A549 (cell line): ENCODE data around the gene COX11. TPM values are rescaled to one million over a fixed set of nuclear protein-coding genes. Genes with fewer than 3 reads are reported as not detected.

ENCODE experiments used
- ATAC-seq, 2 experiments: fragments of 200-7000 bp in 1 of 2; fragments of >200 bp in 1 of 2; cut with Nextera tagmentation in 1 of 2; cut with Tn5 transposase in 1 of 2; 3 replicates each; pipeline versions ENCODE4 v1.8.0 to v1.9.1; 2018 to 2020; ENCODE audit warnings: mild to moderate bottlenecking in 1 of 2, moderate library complexity in 1 of 2
- CTCF ChIA-PET: fragments of 300-600 bp; sonication (Branson Sonifier 250); formaldehyde crosslinking; extraction: SDS; loops from one replicate; lab custom pipeline; 2021; ENCODE audit warnings: antibody characterized with exemption, inconsistent platforms; lab: Yijun Ruan, JAX
- POLR2A ChIA-PET: fragments of 350-600 bp; formaldehyde crosslinking; extraction: SDS; loops from one replicate; lab custom pipeline; 2021; ENCODE audit warnings: antibody characterized with exemption, inconsistent platforms; lab: Yijun Ruan, JAX
- DNase-seq, 2 experiments: peaks; one replicate each; pipeline versions ENCODE4 v3.0.0 to v3.0.0-alpha.2; 2011 to 2016; ENCODE audit warnings: low read depth in 1 of 2, low spot score in 1 of 2
- FAIRE-seq: peaks from 2 replicates; lab custom pipeline; 2011; peaks lifted over from hg19 to GRCh38; lab: Jason Lieb, UNC
- H3K27ac ChIP-seq, 2 experiments: fragments of >200 bp; sonication (Bioruptor Twin); formaldehyde crosslinking; 3 replicates each; pipeline ENCODE4 v1.5.1; 2016 to 2017
- H3K4me1 ChIP-seq: fragments of >200 bp; sonication (Bioruptor Twin); formaldehyde crosslinking; 3 replicates; pipeline ENCODE4 v1.6.1; 2016
- H3K4me2 ChIP-seq: fragments of >200 bp; sonication (Bioruptor Twin); formaldehyde crosslinking; 3 replicates; pipeline ENCODE4 v1.6.1; 2016
- H3K4me3 ChIP-seq: fragments of >200 bp; sonication (Bioruptor Twin); formaldehyde crosslinking; 3 replicates; pipeline ENCODE4 v1.5.1; 2016
- H3K9me3 ChIP-seq: fragments of >200 bp; sonication (Bioruptor Twin); formaldehyde crosslinking; 3 replicates; pipeline ENCODE4 v1.6.1; 2016
- ATOH8 ChIP-seq: fragments of 250-450 bp; sonication (Bioruptor Pico); IDR thresholded peaks from 2 replicates; pipeline ENCODE4 v1.5.0; 2020; ENCODE audit warnings: low read depth, mild to moderate bottlenecking, moderate library complexity
- BCL3 ChIP-seq: fragments of >200 bp; sonication (Bioruptor Twin); formaldehyde crosslinking; IDR thresholded peaks from 3 replicates; pipeline ENCODE4 v1.6.1; 2016
- CBX8 ChIP-seq: fragments of 200-600 bp; sonication (generic); IDR thresholded peaks from 2 replicates; pipeline ENCODE4 v1.6.1; 2016
- CHD2 ChIP-seq: fragments of 150-350 bp; IDR thresholded peaks from 2 replicates; pipeline ENCODE4 v1.6.1; 2014; ENCODE audit warnings: low read length; ENCODE audit not compliant: partially characterized antibody
- E2F6 ChIP-seq: IDR thresholded peaks from 2 replicates; pipeline ENCODE4 v1.6.1; 2012; ENCODE audit warnings: low read depth, borderline replicate concordance
- FOSB ChIP-seq: fragments of 250-450 bp; sonication (Bioruptor Pico); IDR thresholded peaks from 2 replicates; pipeline ENCODE4 v1.5.0; 2020; ENCODE audit warnings: mild to moderate bottlenecking, moderate library complexity
- FOSL2 ChIP-seq, 2 experiments: fragments of 450-650 bp in 1 of 2; fragments of >200 bp in 1 of 2; sonication (Bioruptor Twin) in 1 of 2; formaldehyde crosslinking; IDR thresholded peaks; 2 replicates each; pipeline versions ENCODE4 v1.5.0 to v1.6.1; 2016 to 2020; ENCODE audit warnings: mild to moderate bottlenecking in 1 of 2, moderate library complexity in 1 of 2
- FOXS1 ChIP-seq: fragments of 250-450 bp; sonication (Bioruptor Pico); IDR thresholded peaks from 2 replicates; pipeline ENCODE4 v1.5.0; 2020; ENCODE audit warnings: mild to moderate bottlenecking, moderate library complexity
- GATA3 ChIP-seq: IDR thresholded peaks from 2 replicates; pipeline ENCODE4 v1.6.1; 2012; ENCODE audit warnings: borderline replicate concordance
- JUN ChIP-seq, 2 experiments: fragments of >200 bp; sonication (Bioruptor Twin); formaldehyde crosslinking; IDR thresholded peaks; 2 replicates in 1 of 2; 3 replicates in 1 of 2; pipeline ENCODE4 v1.6.1; 2016 to 2017
- KDM1A ChIP-seq: fragments of 200-600 bp; sonication (generic); IDR thresholded peaks from 2 replicates; pipeline ENCODE4 v1.6.1; 2016; ENCODE audit warnings: low read depth, mild to moderate bottlenecking
- MAX ChIP-seq: IDR thresholded peaks from 2 replicates; pipeline ENCODE4 v1.6.1; 2012
- RNF2 ChIP-seq: fragments of 200-600 bp; sonication (generic); IDR thresholded peaks from 2 replicates; pipeline ENCODE4 v1.6.1; 2016; ENCODE audit warnings: low read depth, mild to moderate bottlenecking, antibody characterized with exemption, moderate library complexity, borderline replicate concordance
- SMC3 ChIP-seq: fragments of >200 bp; sonication (Bioruptor Twin); formaldehyde crosslinking; IDR thresholded peaks from 3 replicates; pipeline ENCODE4 v1.6.1; 2018; ENCODE audit warnings: inconsistent platforms
- SREBF2 ChIP-seq: fragments of 450-650 bp; IDR thresholded peaks from 2 replicates; pipeline ENCODE4 v1.6.1; 2014; ENCODE audit warnings: mild to moderate bottlenecking, moderate library complexity
- ZNF302 ChIP-seq: fragments of 250-450 bp; sonication (Bioruptor Pico); IDR thresholded peaks from 2 replicates; pipeline ENCODE4 v1.9.0; 2021; ENCODE audit warnings: inconsistent platforms, mild to moderate bottlenecking, moderate library complexity
- WGBS: methylation state at CpG from one replicate; pipeline ENCODE4 v1.1.6; 2017; ENCODE audit errors: missing lambda C conversion rate; 5-methylcytosine and 5-hydroxymethylcytosine counted together
- polyA plus RNA-seq, 4 experiments: library from polyadenylated mRNA; depleted of rRNA in 3 of 4; stranded (reverse); fragments of >200 nt; fragmentation: RNase III in 1 of 4; extraction: RNeasy Plus Mini Kit Qiagen cat#74134 plus additional on column Dnase treatment in 1 of 4; gene quantifications; 2 replicates in 3 of 4; 3 replicates in 1 of 4; pipeline ENCODE4 v1.2.3, GENCODE V29; 2011 to 2017
- TF ChIP-seq, protein P1 (sequence below): IDR thresholded peaks from 2 replicates; pipeline ENCODE4 v1.6.1; 2012
- TF ChIP-seq, protein P2 (sequence below): fragments of 150-350 bp; IDR thresholded peaks from 2 replicates; pipeline ENCODE4 v1.6.1; 2014; ENCODE audit warnings: low read depth, mild to moderate bottlenecking, low read length
- TF ChIP-seq, protein P3 (sequence below): fragments of 200-600 bp; sonication (generic); IDR thresholded peaks from 2 replicates; pipeline ENCODE4 v1.6.1; 2016; ENCODE audit warnings: antibody characterized with exemption, mild to moderate bottlenecking, moderate library complexity

COX11 gene
- polyA plus RNA-seq, 2 of the 4 experiments (the other 2 are of a cell fraction), result 95.4 to 121 TPM

DNA sequence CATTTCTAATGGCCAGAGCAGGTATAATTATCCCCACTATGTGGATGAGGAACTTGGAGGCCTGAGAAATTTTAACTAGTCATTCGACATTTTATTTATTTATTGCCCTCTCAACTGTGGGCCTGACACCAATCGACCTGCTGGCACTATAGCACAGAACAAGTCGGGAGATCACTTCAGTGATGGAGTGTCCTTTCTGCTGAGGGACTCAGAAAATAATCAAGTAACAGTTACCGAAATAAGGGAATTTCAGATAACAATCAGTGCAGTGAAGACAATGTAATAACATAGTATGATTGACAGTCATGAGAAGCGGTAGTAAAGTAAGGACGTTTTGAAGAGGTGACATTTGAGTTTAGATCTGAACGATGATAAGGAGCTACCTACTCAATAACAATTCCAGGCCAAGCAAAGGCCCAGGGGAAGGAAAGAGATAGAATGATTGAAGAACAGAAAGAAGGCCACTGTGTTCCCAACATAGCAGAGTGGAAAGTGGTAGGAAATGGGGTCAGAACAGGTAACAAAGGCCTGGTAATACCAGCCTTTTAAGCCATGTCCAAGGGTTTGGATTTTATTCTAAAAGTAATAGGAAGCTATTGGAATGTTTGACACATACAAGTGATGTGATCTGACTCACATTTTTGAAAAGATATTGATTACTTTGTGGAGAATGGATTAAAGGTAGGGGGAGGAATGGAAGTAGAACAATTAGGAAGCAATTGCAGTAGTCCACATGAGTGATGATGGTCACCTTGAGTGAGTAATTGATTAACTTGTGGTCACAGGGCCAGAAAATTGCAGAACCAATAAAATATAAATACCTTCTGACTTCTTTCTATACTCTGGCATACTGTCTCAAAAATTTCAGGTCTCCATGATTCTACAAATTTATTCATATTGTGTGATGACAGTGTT is 1.5 kb upstream of the COX11 start:
- H3K9me3 ChIP-seq, result no peaks in the 10 kb centered on the region
- peak overlapping the region; percentile 76 for H3K4me3 ChIP-seq
- CTCF ChIA-PET, result interaction anchor here (0.6 to 1.4 kb wide), 5 partner anchors 10 to 387 kb away, joined by 3 to 4 read pairs (median 3); no protein-coding TSS in a partner anchor
- DNase-seq, result no peak
- no peak for TF ChIP-seq SREBF2
- no peak for TF ChIP-seq GATA3
- no peak for TF ChIP-seq FOXS1 (CRISPR knock-in tag)
- no peak for TF ChIP-seq JUN (IDR thresholded peaks at IDR 0.05)
- TF ChIP-seq E2F6, result no peak
- TF ChIP-seq FOSB (CRISPR knock-in tag), result no peak
- TF ChIP-seq, all 56 proteins: peak for 0
- Histone ChIP-seq H3K4me2 (peak overlapping the region; percentile 93), H3K27ac (peak overlapping the region; percentile 88 to 94; a peak in 5 of 6 replicates), H3K4me1 (peaks cover 32% of the 10 kb centered on the region)
- 43% methylated on average over 7 of the region's 7 CpGs for WGBS
- POLR2A ChIA-PET, result no interaction called here
- no peak for FAIRE-seq
- no peak for ATAC-seq

DNA sequence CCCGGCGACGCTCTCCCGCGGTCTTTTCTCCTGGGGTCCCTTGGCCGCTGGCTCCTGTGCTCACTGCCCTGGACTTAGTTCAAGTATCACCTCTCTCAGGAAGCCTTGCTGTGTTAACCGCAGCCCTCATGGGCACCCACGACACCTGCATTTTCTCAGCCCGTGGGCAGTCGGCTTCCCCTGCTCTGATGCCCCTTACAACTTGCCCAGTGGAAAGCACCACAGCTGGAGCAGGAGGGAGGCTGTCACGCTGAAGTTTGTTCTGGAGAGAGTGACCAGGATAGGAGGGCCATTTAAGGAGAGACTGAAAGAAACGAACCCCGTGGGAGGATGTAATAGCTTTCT is 506 bp upstream of the COX11 start:
- peaks cover 32% of the 10 kb centered on the region for H3K4me1 ChIP-seq
- peak; percentile 52 to 62 for ATAC-seq
- H3K27ac ChIP-seq, result peak overlapping the region; percentile 88 to 94
- POLR2A ChIA-PET, result no interaction called here
- WGBS, result under 1% methylated on average over 13 of the region's 13 CpGs
- TF ChIP-seq E2F6 (peak; percentile 16; the same call in 1 of the 2 replicates), MAX (no peak), FOSL2 (IDR thresholded peaks at IDR 0.05) (no peak), FOSL2 (CRISPR knock-in tag; IDR thresholded peaks at IDR 0.05) (no peak), CBX8 (no peak), BCL3 (no peak), ATOH8 (no peak), ZNF302 (no peak)
- TF ChIP-seq, protein P1, sequence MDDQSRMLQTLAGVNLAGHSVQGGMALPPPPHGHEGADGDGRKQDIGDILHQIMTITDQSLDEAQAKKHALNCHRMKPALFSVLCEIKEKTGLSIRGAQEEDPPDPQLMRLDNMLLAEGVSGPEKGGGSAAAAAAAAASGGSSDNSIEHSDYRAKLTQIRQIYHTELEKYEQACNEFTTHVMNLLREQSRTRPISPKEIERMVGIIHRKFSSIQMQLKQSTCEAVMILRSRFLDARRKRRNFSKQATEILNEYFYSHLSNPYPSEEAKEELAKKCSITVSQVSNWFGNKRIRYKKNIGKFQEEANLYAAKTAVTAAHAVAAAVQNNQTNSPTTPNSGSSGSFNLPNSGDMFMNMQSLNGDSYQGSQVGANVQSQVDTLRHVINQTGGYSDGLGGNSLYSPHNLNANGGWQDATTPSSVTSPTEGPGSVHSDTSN, result no peak
- no peak for FAIRE-seq
- H3K4me3 ChIP-seq, result peak overlapping the region; percentile 76
- H3K9me3 ChIP-seq, result no peaks in the 10 kb centered on the region
- CTCF ChIA-PET, result interaction anchor here (0.6 to 1.4 kb wide), 5 partner anchors 11 to 388 kb away, joined by 3 to 4 read pairs (median 3); no protein-coding TSS in a partner anchor
- DNase-seq, result no peak
- H3K4me2 ChIP-seq, result peak overlapping the region; percentile 93

DNA sequence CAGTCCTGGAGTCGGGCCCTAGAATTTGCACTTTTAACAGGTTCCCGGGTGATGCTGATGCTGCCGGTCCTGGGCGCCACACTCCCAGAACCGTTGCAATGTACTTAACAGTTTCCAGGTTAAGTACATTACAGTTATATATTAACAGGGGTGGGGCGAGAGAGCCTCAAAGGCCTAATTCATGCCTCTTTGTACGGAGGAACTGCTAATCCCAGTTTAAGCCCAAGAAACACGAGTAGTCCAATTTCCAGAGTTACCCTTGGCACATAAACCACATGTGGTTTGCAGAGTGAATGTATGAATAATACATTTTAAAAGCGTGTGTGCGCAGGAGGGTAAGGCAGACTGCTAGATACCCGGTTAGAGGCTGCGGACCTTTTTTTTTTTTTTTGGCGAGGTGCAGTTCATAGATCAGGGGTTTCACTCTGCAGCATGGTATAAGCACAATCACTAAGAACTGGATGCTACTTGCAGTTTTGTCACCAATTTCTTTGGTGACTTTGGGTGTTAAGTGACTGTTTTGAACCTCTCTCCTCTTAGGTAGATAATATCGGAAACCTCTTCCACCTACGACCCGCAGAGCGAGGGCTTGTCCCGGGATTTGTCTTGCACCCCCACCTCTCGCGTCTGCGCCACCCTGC is 713 bp downstream of the COX11 start:
- ATAC-seq, result peak; percentile 35 to 52
- CTCF ChIA-PET, result interaction anchor here (1.0 kb wide), 1 partner anchor 17 kb away, joined by 3 read pairs; no protein-coding TSS in a partner anchor
- Histone ChIP-seq H3K27ac (peak overlapping the region; percentile 88 to 94), H3K4me1 (peaks cover 32% of the 10 kb centered on the region), H3K4me3 (peak overlapping the region; percentile 76), H3K9me3 (no peaks in the 10 kb centered on the region), H3K4me2 (peak overlapping the region; percentile 94)
- WGBS, result under 1% methylated on average over 21 of the region's 21 CpGs
- peak; percentile 45 to 64 for DNase-seq
- FAIRE-seq, result no peak
- POLR2A ChIA-PET, result interaction anchor here (0.6 kb wide), 1 partner anchor 524 kb away, joined by 11 read pairs; no protein-coding TSS in a partner anchor
- TF ChIP-seq, protein P2, sequence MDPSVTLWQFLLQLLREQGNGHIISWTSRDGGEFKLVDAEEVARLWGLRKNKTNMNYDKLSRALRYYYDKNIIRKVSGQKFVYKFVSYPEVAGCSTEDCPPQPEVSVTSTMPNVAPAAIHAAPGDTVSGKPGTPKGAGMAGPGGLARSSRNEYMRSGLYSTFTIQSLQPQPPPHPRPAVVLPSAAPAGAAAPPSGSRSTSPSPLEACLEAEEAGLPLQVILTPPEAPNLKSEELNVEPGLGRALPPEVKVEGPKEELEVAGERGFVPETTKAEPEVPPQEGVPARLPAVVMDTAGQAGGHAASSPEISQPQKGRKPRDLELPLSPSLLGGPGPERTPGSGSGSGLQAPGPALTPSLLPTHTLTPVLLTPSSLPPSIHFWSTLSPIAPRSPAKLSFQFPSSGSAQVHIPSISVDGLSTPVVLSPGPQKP, result no peak
- no peak for TF ChIP-seq CHD2
- TF ChIP-seq RNF2, result no peak
- TF ChIP-seq, protein P3, sequence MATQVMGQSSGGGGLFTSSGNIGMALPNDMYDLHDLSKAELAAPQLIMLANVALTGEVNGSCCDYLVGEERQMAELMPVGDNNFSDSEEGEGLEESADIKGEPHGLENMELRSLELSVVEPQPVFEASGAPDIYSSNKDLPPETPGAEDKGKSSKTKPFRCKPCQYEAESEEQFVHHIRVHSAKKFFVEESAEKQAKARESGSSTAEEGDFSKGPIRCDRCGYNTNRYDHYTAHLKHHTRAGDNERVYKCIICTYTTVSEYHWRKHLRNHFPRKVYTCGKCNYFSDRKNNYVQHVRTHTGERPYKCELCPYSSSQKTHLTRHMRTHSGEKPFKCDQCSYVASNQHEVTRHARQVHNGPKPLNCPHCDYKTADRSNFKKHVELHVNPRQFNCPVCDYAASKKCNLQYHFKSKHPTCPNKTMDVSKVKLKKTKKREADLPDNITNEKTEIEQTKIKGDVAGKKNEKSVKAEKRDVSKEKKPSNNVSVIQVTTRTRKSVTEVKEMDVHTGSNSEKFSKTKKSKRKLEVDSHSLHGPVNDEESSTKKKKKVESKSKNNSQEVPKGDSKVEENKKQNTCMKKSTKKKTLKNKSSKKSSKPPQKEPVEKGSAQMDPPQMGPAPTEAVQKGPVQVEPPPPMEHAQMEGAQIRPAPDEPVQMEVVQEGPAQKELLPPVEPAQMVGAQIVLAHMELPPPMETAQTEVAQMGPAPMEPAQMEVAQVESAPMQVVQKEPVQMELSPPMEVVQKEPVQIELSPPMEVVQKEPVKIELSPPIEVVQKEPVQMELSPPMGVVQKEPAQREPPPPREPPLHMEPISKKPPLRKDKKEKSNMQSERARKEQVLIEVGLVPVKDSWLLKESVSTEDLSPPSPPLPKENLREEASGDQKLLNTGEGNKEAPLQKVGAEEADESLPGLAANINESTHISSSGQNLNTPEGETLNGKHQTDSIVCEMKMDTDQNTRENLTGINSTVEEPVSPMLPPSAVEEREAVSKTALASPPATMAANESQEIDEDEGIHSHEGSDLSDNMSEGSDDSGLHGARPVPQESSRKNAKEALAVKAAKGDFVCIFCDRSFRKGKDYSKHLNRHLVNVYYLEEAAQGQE, result no peak
- peak; percentile 36; the same call in 1 of the 3 replicates for TF ChIP-seq SMC3
- 0 out of 5 replicates have a peak, but pooled peaks of 1 of the 2 experiments have one; percentile 2 for TF ChIP-seq JUN (IDR thresholded peaks at IDR 0.05)
- TF ChIP-seq KDM1A, result no peak
